Ectodermal cell (in vitro differentiated cells): ENCODE measurements around the gene MECP2.

Experiments used
- H3K27ac ChIP-seq: 2 replicates; pipeline ENCODE4 v1.7.0; 2013; ENCODE audit warnings: mild to moderate bottlenecking, low read depth, low read length; ENCODE audit not compliant: insufficient read depth, poor library complexity, severe bottlenecking
- H3K27me3 ChIP-seq: 2 replicates; pipeline ENCODE4 v1.7.0; 2013; ENCODE audit warnings: mild to moderate bottlenecking, low read length; ENCODE audit not compliant: insufficient read depth, control insufficient read depth, poor library complexity, severe bottlenecking
- H3K36me3 ChIP-seq: one replicate; pipeline ENCODE4 v1.7.0; 2013; ENCODE audit warnings: low read length; ENCODE audit not compliant: control insufficient read depth, insufficient read depth
- H3K4me1 ChIP-seq: one replicate; pipeline ENCODE4 v1.7.0; 2013; ENCODE audit warnings: low read length; ENCODE audit not compliant: control insufficient read depth, insufficient read depth
- H3K4me3 ChIP-seq: 2 replicates; pipeline ENCODE4 v1.7.0; 2013; ENCODE audit warnings: low read depth, low read length, control low read depth; ENCODE audit not compliant: insufficient read depth
- H3K9me3 ChIP-seq: 2 replicates; pipeline ENCODE4 v1.7.0; 2013; ENCODE audit warnings: mild to moderate bottlenecking, low read length, moderate library complexity; ENCODE audit not compliant: control insufficient read depth
- WGBS, 2 experiments: methylation state at CpG; one replicate each; pipeline ENCODE4 v1.1.7; 2013; ENCODE audit warnings: missing lambda C conversion rate in 2 of 2; 5-methylcytosine and 5-hydroxymethylcytosine counted together

MECP2 gene

DNA sequence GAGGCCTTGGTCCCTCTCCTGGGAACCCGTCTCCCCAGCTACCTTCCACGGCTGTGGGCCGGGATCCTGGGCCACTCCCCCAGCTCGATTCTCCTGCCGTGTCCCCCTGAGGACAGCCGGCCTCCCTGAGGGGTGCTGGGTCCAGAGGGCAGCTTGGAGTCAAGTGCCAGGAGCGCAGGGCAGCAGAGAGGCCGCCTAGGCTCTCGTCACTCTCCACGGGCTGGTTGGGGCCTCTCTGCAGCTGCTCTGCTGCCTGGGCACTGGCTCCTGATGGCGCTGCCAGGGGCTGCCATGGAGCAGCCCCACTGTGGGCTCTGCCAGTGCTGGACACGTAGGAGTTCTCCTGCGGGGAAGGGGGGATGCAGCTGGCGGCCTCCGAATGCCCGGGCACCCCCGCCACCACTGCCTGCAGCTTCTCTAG, 84.5 kb downstream of the MECP2 start:
- Histone ChIP-seq H3K36me3 (no peaks in the 10 kb centered on the region), H3K9me3 (no peaks in the 10 kb centered on the region)
- 87 to 88% methylated on average over 17 of the region's 17 CpGs for WGBS, 2 experiments

GRCh38 chrX:154012336-154012991, 85.1 kb downstream of the MECP2 start:
- 89 to 90% methylated on average over 17 of the region's 17 CpGs for WGBS, 2 experiments
- Histone ChIP-seq H3K36me3 (no peaks in the 10 kb centered on the region), H3K27me3 (no peaks in the 10 kb centered on the region), H3K27ac (no peak overlapping the region), H3K4me1 (no peaks in the 10 kb centered on the region), H3K9me3 (no peaks in the 10 kb centered on the region), H3K4me3 (no peak overlapping the region)

More for the DNA sequence above, 84.5 kb downstream of the MECP2 start:
- Histone ChIP-seq H3K27ac (no peak overlapping the region), H3K27me3 (no peaks in the 10 kb centered on the region), H3K4me3 (no peak overlapping the region), H3K4me1 (no peaks in the 10 kb centered on the region)

DNA sequence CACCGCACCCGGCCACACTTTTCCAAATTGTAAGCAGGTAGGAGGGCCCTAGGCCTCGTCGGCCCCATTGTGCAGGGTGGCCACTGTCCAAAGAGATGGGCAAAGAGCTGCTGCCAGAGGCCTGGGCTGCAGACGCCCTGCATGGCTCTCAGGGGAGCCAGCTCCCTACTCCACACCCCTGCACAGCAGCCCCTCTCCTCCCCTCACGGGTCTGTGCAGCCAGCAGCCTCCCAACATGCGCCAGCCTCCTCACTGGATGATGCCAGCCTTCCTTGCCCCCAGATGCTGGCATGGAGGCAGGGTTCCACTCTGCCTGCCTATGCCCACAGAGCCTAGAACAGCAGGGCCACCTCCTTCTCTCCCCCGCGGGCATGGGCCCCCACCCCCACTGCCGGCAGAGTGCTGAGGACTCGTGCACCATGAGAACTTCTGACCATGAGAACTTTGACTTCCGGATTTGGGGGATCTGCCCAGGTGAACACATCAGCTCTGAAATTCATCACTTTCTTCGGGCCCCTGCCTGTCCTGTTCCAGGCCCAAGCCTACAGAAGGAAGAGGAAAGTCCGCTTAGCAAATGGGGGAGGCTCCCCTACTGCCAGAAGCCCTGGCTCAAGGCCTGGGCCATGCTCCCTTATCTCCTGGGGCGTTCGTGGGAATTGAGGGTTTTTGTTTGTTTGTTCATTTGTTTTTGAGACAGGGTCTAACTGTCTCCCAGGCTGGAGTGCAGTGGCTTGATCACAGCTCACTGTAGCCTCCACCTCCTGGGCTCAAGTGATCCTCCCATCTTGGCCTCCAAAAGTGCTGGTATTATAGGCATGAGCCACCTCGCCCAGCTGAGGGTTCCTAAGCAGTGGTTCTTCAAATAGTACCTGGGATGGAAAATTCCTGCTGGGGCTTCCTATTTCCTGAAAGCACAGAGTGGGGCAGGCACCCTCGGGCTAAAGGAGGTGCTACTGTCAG, 85.9 kb downstream of the MECP2 start:
- Histone ChIP-seq H3K36me3 (no peaks in the 10 kb centered on the region), H3K9me3 (no peaks in the 10 kb centered on the region), H3K27me3 (no peaks in the 10 kb centered on the region), H3K4me3 (no peak overlapping the region), H3K27ac (no peak overlapping the region), H3K4me1 (no peaks in the 10 kb centered on the region)
- WGBS, 2 experiments: 95% methylated on average over 18 of the region's 18 CpGs

GRCh38 chrX:154010330-154011087, 87.0 kb downstream of the MECP2 start:
- H3K36me3 ChIP-seq: no peaks in the 10 kb centered on the region
- H3K4me3 ChIP-seq: no peak overlapping the region
- H3K27me3 ChIP-seq: no peaks in the 10 kb centered on the region
- H3K4me1 ChIP-seq: no peaks in the 10 kb centered on the region
- H3K27ac ChIP-seq: no peak overlapping the region
- H3K9me3 ChIP-seq: no peaks in the 10 kb centered on the region
- 94 to 96% methylated on average over 18 of the region's 18 CpGs for WGBS, 2 experiments

DNA sequence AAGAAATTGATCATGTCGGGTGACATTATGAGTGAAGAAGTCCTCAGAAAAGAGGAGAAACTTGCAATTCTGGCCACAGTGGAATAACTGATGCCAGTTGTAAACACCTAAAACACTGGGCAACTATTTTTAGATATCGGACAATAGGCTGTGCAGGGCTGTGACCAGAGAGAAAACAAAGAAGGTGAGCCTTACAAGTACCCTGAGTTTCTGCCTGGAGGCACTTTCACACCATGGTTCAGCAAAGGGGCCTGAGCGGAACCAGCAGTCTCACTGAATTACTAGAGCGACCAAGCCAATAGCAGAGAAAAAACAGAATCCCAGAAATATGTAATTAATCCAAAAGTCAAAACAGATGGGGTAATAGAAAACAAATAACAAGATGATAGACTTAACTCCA, 89.0 kb downstream of the MECP2 start:
- WGBS, 2 experiments: 64 to 73% methylated on average over 3 to 4 of the region's 4 CpGs
- Histone ChIP-seq H3K9me3 (no peaks in the 10 kb centered on the region), H3K36me3 (no peaks in the 10 kb centered on the region), H3K27me3 (no peaks in the 10 kb centered on the region), H3K4me3 (no peak overlapping the region), H3K4me1 (no peaks in the 10 kb centered on the region), H3K27ac (no peak overlapping the region)

DNA sequence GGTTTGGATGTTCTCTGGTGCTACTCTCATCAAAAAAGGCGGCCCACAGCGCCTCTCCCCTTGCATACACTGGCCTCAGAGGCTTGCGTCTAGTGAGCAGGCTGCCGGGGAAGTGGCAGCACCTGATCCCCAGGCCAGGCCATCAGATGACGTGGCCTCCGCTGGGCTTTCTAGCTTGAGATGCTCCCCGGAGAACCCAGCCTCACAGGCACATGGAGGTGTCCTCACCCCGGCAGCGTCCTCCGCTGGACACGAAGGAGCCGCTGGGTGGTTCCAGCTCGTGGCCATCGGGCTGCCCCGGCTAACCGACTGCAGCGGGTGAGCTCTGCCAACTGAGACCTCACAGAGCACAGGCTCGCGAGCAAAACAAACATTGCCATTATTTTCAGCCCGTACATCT, 90.6 kb downstream of the MECP2 start:
- Histone ChIP-seq H3K9me3 (no peaks in the 10 kb centered on the region), H3K4me3 (no peak overlapping the region), H3K36me3 (no peaks in the 10 kb centered on the region), H3K27ac (no peak overlapping the region), H3K27me3 (no peaks in the 10 kb centered on the region), H3K4me1 (peaks cover 3% of the 10 kb centered on the region)
- 95 to 97% methylated on average over 20 of the region's 20 CpGs for WGBS, 2 experiments

DNA sequence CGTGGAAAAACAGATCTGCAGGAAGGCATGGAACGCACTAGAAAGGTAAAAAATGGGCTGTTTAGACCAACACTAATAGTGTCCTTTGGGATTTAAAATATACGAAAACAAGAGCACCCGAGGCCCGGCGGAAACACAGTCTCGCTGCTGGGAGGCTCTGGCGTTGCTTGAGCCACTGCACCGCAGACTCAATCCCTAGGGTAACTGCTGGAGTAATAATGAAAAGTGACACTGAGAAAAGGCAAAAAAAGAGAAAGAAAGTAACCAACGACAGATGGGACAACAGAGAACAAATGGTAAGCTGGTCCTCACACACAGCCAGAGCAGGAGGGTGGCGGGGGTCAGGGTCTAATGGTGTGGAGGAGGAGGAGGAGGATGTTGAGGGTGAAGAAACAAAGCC, 93.2 kb downstream of the MECP2 start:
- Histone ChIP-seq H3K36me3 (no peaks in the 10 kb centered on the region), H3K27ac (no peak overlapping the region)

DNA sequence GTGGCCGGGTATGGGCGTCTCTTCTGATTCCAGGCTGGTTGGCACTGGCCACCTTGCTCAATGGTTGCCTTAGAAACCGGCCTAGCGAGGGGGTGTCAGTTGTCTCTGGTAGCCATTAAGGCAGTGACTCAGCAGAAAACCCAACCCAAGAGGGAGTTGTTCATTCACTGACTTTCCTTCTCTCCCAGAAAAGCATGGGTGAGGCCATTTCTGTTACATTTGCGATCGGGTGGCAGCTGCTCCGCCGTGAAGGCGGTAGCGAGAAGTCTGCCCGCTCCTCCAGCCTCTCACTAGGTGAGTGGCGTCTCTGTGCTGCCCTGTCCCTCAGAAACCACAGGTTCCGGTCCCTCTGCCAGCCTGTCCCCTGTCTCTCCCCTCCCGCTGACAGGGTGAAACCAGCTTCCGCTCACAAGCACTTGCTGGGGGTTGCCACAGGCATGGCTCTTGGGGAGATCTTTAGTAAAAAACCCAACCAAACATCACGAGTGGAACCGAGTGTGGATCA, 95.2 kb downstream of the MECP2 start:
- WGBS, 2 experiments: 85 to 92% methylated on average over 17 of the region's 17 CpGs
- Histone ChIP-seq H3K4me3 (no peak overlapping the region), H3K27ac (peak overlapping the region; percentile 16), H3K36me3 (no peaks in the 10 kb centered on the region), H3K27me3 (no peaks in the 10 kb centered on the region), H3K4me1 (peaks cover 3% of the 10 kb centered on the region), H3K9me3 (no peaks in the 10 kb centered on the region)

More for the DNA sequence above, 93.2 kb downstream of the MECP2 start:
- Histone ChIP-seq H3K4me1 (peaks cover 3% of the 10 kb centered on the region), H3K4me3 (no peak overlapping the region), H3K9me3 (no peaks in the 10 kb centered on the region), H3K27me3 (no peaks in the 10 kb centered on the region)
- 91 to 92% methylated on average over 11 of the region's 11 CpGs for WGBS, 2 experiments

DNA sequence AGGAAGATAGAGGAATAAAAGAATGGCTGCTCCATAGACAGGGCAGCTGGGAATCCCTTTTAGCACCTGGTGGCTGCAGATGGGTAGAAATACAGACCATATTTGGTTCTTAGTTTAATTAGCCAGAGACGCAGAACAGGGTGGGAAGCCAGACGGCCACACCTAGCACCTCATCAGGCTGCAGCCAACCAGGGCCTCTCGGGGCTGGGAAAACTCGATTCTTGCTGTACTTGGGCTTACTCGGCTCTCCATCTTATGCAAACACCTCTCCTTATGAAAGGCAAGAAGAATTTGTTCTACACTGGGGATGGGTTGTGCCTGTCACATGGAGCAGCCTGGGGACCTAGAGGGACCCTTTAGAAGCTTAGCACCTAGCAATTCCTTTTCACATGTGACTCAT, 97.5 kb downstream of the MECP2 start:
- no peaks in the 10 kb centered on the region for H3K9me3 ChIP-seq
- no peaks in the 10 kb centered on the region for H3K27me3 ChIP-seq
- no peaks in the 10 kb centered on the region for H3K36me3 ChIP-seq
- H3K4me1 ChIP-seq: peaks cover 3% of the 10 kb centered on the region
- no peak overlapping the region for H3K27ac ChIP-seq
- 77 to 81% methylated on average over 5 of the region's 5 CpGs for WGBS, 2 experiments
- no peak overlapping the region for H3K4me3 ChIP-seq
